ENCODE results near the gene HLA-DPB1. TPM values are rescaled to one million over a fixed set of nuclear protein-coding genes. Genes with fewer than 3 reads are reported as not detected.

The HLA-DPB1 gene
- total and polyA plus RNA-seq, 9 of the 15 experiments (the other 6 are each of a cell fraction or from before 2014, with no cell fraction given) = 0.07 to 1.2 (median 0.51) TPM

- TF ChIP-seq, protein P1, sequence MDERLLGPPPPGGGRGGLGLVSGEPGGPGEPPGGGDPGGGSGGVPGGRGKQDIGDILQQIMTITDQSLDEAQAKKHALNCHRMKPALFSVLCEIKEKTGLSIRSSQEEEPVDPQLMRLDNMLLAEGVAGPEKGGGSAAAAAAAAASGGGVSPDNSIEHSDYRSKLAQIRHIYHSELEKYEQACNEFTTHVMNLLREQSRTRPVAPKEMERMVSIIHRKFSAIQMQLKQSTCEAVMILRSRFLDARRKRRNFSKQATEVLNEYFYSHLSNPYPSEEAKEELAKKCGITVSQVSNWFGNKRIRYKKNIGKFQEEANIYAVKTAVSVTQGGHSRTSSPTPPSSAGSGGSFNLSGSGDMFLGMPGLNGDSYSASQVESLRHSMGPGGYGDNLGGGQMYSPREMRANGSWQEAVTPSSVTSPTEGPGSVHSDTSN (CRISPR knock-in tag; IDR thresholded peaks at IDR 0.05; ENCODE audit: low read depth) = no peak
- TF ChIP-seq, protein P1 (tag; conservative IDR thresholded peaks at IDR 0.05; ENCODE audit: low read depth) = peak; percentile 38; the same call in 1 of the 2 replicates
- TF ChIP-seq SP2 (IDR thresholded peaks at IDR 0.05; ENCODE audit: extremely low read depth, low read depth, low read length, poor library complexity, severe bottlenecking) (no peak), GABPA (tag; conservative IDR thresholded peaks at IDR 0.05; ENCODE audit: low read depth) (peak; percentile 44; the same call in 1 of the 2 replicates), RBM25 (IDR thresholded peaks at IDR 0.05; ENCODE audit: low read depth, low read length, severe bottlenecking) (peak; percentile 94), PPARD (CRISPR knock-in tag; IDR thresholded peaks at IDR 0.05) (no peak), HNRNPLL (IDR thresholded peaks at IDR 0.05; ENCODE audit: low read depth, low read length, poor library complexity, severe bottlenecking) (peak; percentile 38), ZFP36 (IDR thresholded peaks at IDR 0.05; ENCODE audit: low read depth, low read length, partially characterized antibody) (peak; percentile 99), ETV1 (tag; conservative IDR thresholded peaks at IDR 0.05; ENCODE audit: low read depth) (0 out of 2 replicates have a peak, but pooled peaks have one; percentile 32), SMARCA5 (IDR thresholded peaks at IDR 0.05) (0 out of 2 replicates have a peak, but pooled peaks have one; percentile 61), KHSRP (IDR thresholded peaks at IDR 0.05) (no peak), ATF1 (CRISPR knock-in tag; IDR thresholded peaks at IDR 0.05) (no peak), ATF1 (tag; IDR thresholded peaks at IDR 0.05) (peak; percentile 18; the same call in 1 of the 2 replicates), KDM1A (IDR thresholded peaks at IDR 0.05) (0 out of 4 replicates have a peak, but pooled peaks have one; percentile 20 to 30)
These were observed 4.6 kb downstream of the HLA-DPB1 start (continued) for GRCh38 chr6:33080127-33081089.

Data from K562 (cell line).